Loucy (cell line): Measurements from ENCODE around the gene SPOCK1.

Experiments used
- EZH2phosphoT487 ChIP-seq: fragments of 200-600 bp; IDR thresholded peaks from 2 replicates; pipeline ENCODE4 v1.6.1; 2018; ENCODE audit warnings: antibody characterized with exemption, mild to moderate bottlenecking, moderate library complexity, borderline replicate concordance
- TF ChIP-seq, protein P1 (sequence below): fragments of 200-600 bp; sonication (generic); conservative IDR thresholded peaks from 2 replicates; pipeline ENCODE4 v1.5.1; 2014; ENCODE audit warnings: mild to moderate bottlenecking, antibody characterized with exemption, low read length

- TF ChIP-seq, protein P1, sequence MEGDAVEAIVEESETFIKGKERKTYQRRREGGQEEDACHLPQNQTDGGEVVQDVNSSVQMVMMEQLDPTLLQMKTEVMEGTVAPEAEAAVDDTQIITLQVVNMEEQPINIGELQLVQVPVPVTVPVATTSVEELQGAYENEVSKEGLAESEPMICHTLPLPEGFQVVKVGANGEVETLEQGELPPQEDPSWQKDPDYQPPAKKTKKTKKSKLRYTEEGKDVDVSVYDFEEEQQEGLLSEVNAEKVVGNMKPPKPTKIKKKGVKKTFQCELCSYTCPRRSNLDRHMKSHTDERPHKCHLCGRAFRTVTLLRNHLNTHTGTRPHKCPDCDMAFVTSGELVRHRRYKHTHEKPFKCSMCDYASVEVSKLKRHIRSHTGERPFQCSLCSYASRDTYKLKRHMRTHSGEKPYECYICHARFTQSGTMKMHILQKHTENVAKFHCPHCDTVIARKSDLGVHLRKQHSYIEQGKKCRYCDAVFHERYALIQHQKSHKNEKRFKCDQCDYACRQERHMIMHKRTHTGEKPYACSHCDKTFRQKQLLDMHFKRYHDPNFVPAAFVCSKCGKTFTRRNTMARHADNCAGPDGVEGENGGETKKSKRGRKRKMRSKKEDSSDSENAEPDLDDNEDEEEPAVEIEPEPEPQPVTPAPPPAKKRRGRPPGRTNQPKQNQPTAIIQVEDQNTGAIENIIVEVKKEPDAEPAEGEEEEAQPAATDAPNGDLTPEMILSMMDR = no peak
- no peak for TF ChIP-seq EZH2phosphoT487
Measured at GRCh38 chr5:137328991-137329390, 170.1 kb downstream of the SPOCK1 start.
